DOHH2 (cell line): ENCODE measurements around the gene NDFIP1.
"Not testable (repeated sequence)": the region's sequence is repeated elsewhere in the genome, so short reads cannot be mapped to it uniquely, and the experiment has no call there.

Experiments used
- CTCF ChIP-seq: fragments of 200-600 bp; sonication (generic); IDR thresholded peaks from one replicate; pipeline ENCODE4 v1.5.1; 2014; ENCODE audit warnings: antibody characterized with exemption, mild to moderate bottlenecking, low read depth, low read length; ENCODE audit not compliant: poor library complexity, severe bottlenecking
- EZH2phosphoT487 ChIP-seq: fragments of 200-600 bp; sonication (generic); IDR thresholded peaks from 2 replicates; pipeline ENCODE4 v1.6.1; 2017; ENCODE audit warnings: borderline replicate concordance, mild to moderate bottlenecking, antibody characterized with exemption, low read length, moderate library complexity, mixed read lengths

DNA sequence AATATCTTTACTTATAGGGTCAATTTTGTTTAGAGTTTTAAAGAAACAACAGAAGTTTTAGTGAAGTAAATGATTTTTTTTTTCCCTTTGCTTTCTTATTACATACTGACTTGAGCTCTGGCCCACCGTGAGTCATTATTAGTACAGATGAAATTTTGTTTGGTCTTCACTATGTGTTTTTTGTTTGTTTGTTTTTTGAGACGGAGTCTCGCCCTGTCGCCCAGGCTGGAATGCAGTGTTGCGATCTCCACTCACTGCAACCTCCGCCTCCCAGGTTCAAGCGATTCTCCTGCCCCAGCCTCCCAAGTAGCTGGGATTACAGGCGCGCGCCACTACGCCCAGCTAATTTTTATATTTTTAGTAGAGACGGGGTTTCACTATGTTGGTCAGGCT lies 45.9 kb downstream of the NDFIP1 start:
- TF ChIP-seq CTCF, EZH2phosphoT487: not testable (repeated sequence)
